Fibroblast of peridontal ligament (primary cell): Measurements from ENCODE around the gene C4A.
"Not testable (repeated sequence)": the region's sequence is repeated elsewhere in the genome, so short reads cannot be mapped to it uniquely, and the experiment has no call there.

Source experiments
- DNase-seq: peaks from one replicate; pipeline ENCODE4 v3.0.0-alpha.2; 2010; ENCODE audit errors: extremely low read depth

C4A gene

GRCh38 chr6:31979238-31979898 lies 2.5 kb upstream of the C4A start:
- no peak for DNase-seq

- DNase-seq: not testable (repeated sequence)
These were observed 1.5 kb upstream of the C4A start for GRCh38 chr6:31980195-31980876.

- not testable (repeated sequence) for DNase-seq
These were observed 859 bp upstream of the C4A start for GRCh38 chr6:31980998-31981397.

GRCh38 chr6:31989363-31989762 lies 7.5 kb downstream of the C4A start:
- DNase-seq: not testable (repeated sequence)

GRCh38 chr6:31994421-31994820 lies 12.6 kb downstream of the C4A start:
- DNase-seq: not testable (repeated sequence)

GRCh38 chr6:31996385-31996784 lies 14.5 kb downstream of the C4A start:
- not testable (repeated sequence) for DNase-seq

- not testable (repeated sequence) for DNase-seq
These were observed 20.9 kb downstream of the C4A start for GRCh38 chr6:32002546-32003268.

- not testable (repeated sequence) for DNase-seq
These were observed 21.4 kb downstream of the C4A start for GRCh38 chr6:32003301-32003700.

GRCh38 chr6:32004393-32004792 lies 22.5 kb downstream of the C4A start:
- DNase-seq: not testable (repeated sequence)

- not testable (repeated sequence) for DNase-seq
These were observed 23.1 kb downstream of the C4A start for GRCh38 chr6:32004864-32005537.

GRCh38 chr6:32005538-32005880 lies 23.7 kb downstream of the C4A start:
- not testable (repeated sequence) for DNase-seq

GRCh38 chr6:32005991-32006529 lies 24.2 kb downstream of the C4A start:
- DNase-seq: not testable (repeated sequence)

GRCh38 chr6:32007086-32007485 lies 25.2 kb downstream of the C4A start:
- DNase-seq: not testable (repeated sequence)

GRCh38 chr6:32008037-32008436 lies 26.2 kb downstream of the C4A start:
- DNase-seq: not testable (repeated sequence)

GRCh38 chr6:32008616-32009015 lies 26.8 kb downstream of the C4A start:
- DNase-seq: not testable (repeated sequence)

- DNase-seq: not testable (repeated sequence)
These were observed 27.7 kb downstream of the C4A start for GRCh38 chr6:32009537-32009936.

GRCh38 chr6:32010856-32011530 lies 29.1 kb downstream of the C4A start:
- not testable (repeated sequence) for DNase-seq

- DNase-seq: not testable (repeated sequence)
These were observed 31.2 kb downstream of the C4A start for GRCh38 chr6:32012941-32013617.

- DNase-seq: not testable (repeated sequence)
These were observed 31.9 kb downstream of the C4A start for GRCh38 chr6:32013738-32014137.

GRCh38 chr6:32014547-32014946 lies 32.7 kb downstream of the C4A start, which contains the start of gene C4B:
TSS of gene C4B (plus strand) at chr6:32014795. CDS start at chr6:32014846, 51 bp downstream.
- not testable (repeated sequence) for DNase-seq
